H9 (cell line): Measurements from ENCODE around the gene TPGS2. TPM values are rescaled to one million over a fixed set of nuclear protein-coding genes. Genes with fewer than 3 reads are reported as not detected.

Source experiments
- DNase-seq: peaks from one replicate; pipeline ENCODE4 v3.0.0-alpha.2; 2017
- H2AFZ ChIP-seq: one replicate; pipeline ENCODE4 v1.6.1; 2013; ENCODE audit warnings: mild to moderate bottlenecking, low read length, control low read depth, moderate library complexity
- H2AK5ac ChIP-seq: 2 replicates; pipeline ENCODE4 v1.6.1; 2013; ENCODE audit warnings: low read length, control low read depth, mixed read lengths; ENCODE audit not compliant: insufficient read length
- H2BK120ac ChIP-seq: one replicate; pipeline ENCODE4 v1.6.1; 2013; ENCODE audit warnings: low read depth, mild to moderate bottlenecking, low read length, control low read depth, inconsistent platforms; ENCODE audit not compliant: poor library complexity, severe bottlenecking
- H2BK12ac ChIP-seq: 2 replicates; pipeline ENCODE4 v1.6.1; 2013; ENCODE audit warnings: low read length, control low read depth, mixed read lengths, low read depth; ENCODE audit not compliant: insufficient read length
- H2BK15ac ChIP-seq: 2 replicates; pipeline ENCODE4 v1.6.1; 2013; ENCODE audit warnings: low read depth, low read length, control low read depth
- H2BK20ac ChIP-seq: one replicate; pipeline ENCODE4 v1.6.1; 2013; ENCODE audit warnings: low read depth, mild to moderate bottlenecking, low read length, control low read depth, inconsistent platforms; ENCODE audit not compliant: poor library complexity, severe bottlenecking
- H2BK5ac ChIP-seq: 2 replicates; pipeline ENCODE4 v1.6.1; 2013; ENCODE audit warnings: low read length, control low read depth, mixed read lengths; ENCODE audit not compliant: insufficient read length
- H3K14ac ChIP-seq: 2 replicates; pipeline ENCODE4 v1.6.1; 2013; ENCODE audit warnings: low read length, control low read depth; ENCODE audit not compliant: insufficient read depth
- H3K18ac ChIP-seq: 2 replicates; pipeline ENCODE4 v1.6.1; 2013; ENCODE audit warnings: low read depth, mild to moderate bottlenecking, mixed read lengths, low read length, control low read depth; ENCODE audit not compliant: insufficient read length
- H3K23ac ChIP-seq: 2 replicates; pipeline ENCODE4 v1.6.1; 2013; ENCODE audit warnings: low read length, control low read depth, mixed read lengths, low read depth; ENCODE audit not compliant: insufficient read length
- H3K23me2 ChIP-seq: 2 replicates; pipeline ENCODE4 v1.6.1; 2013; ENCODE audit warnings: low read depth, mild to moderate bottlenecking, mixed read lengths, low read length, control low read depth; ENCODE audit not compliant: insufficient read length, poor library complexity, severe bottlenecking
- H3K27ac ChIP-seq: 2 replicates; pipeline ENCODE4 v1.5.1; 2013; ENCODE audit warnings: low read length, control low read depth, mixed read lengths, low read depth; ENCODE audit not compliant: insufficient read length
- H3K27me3 ChIP-seq: 2 replicates; pipeline ENCODE4 v1.6.1; 2013; ENCODE audit warnings: low read length, control low read depth, inconsistent platforms; ENCODE audit not compliant: insufficient read depth
- H3K4ac ChIP-seq: 2 replicates; pipeline ENCODE4 v1.6.1; 2013; ENCODE audit warnings: low read depth, mild to moderate bottlenecking, control low read depth, inconsistent platforms, low read length, moderate library complexity
- H3K4me1 ChIP-seq: 2 replicates; pipeline ENCODE4 v1.6.1; 2013; ENCODE audit warnings: low read length, control low read depth, inconsistent platforms; ENCODE audit not compliant: insufficient read depth
- H3K4me2 ChIP-seq: 2 replicates; pipeline ENCODE4 v1.6.1; 2013; ENCODE audit warnings: low read length, control low read depth, mixed read lengths; ENCODE audit not compliant: insufficient read length, insufficient read depth
- H3K56ac ChIP-seq: 2 replicates; pipeline ENCODE4 v1.6.1; 2013; ENCODE audit warnings: low read depth, mild to moderate bottlenecking, mixed read lengths, low read length, control low read depth; ENCODE audit not compliant: insufficient read length
- H3K79me1 ChIP-seq: 2 replicates; pipeline ENCODE4 v1.6.1; 2013; ENCODE audit warnings: low read depth, mild to moderate bottlenecking, moderate library complexity, low read length, control low read depth, inconsistent platforms; ENCODE audit not compliant: insufficient read depth, poor library complexity, severe bottlenecking
- H3K79me2 ChIP-seq: 2 replicates; pipeline ENCODE4 v1.6.1; 2013; ENCODE audit warnings: low read length, control low read depth, inconsistent platforms; ENCODE audit not compliant: insufficient read depth
- H3K9ac ChIP-seq: 2 replicates; pipeline ENCODE4 v1.6.1; 2013; ENCODE audit warnings: low read length, control low read depth, mixed read lengths; ENCODE audit not compliant: insufficient read length; ENCODE audit errors: extremely low read depth
- H3K9me3 ChIP-seq: one replicate; pipeline ENCODE4 v1.6.1; 2013; ENCODE audit warnings: low read depth, low read length, inconsistent platforms; ENCODE audit not compliant: control insufficient read depth
- H3T11ph ChIP-seq: one replicate; pipeline ENCODE4 v1.6.1; 2013; ENCODE audit warnings: mild to moderate bottlenecking, low read length, control low read depth, inconsistent platforms
- H4K20me1 ChIP-seq: one replicate; pipeline ENCODE4 v1.6.1; 2013; ENCODE audit not compliant: control insufficient read depth, insufficient read length, insufficient read depth
- H4K5ac ChIP-seq: 2 replicates; pipeline ENCODE4 v1.6.1; 2013; ENCODE audit warnings: low read depth, mild to moderate bottlenecking, mixed read lengths, low read length, control low read depth; ENCODE audit not compliant: insufficient read length
- H4K8ac ChIP-seq: replicated peaks from 2 replicates; pipeline ENCODE4 v1.6.1; 2013; ENCODE audit warnings: low read length, control low read depth, mixed read lengths, low read depth; ENCODE audit not compliant: insufficient read length
- H4K91ac ChIP-seq: 2 replicates; pipeline ENCODE4 v1.6.1; 2013; ENCODE audit warnings: low read depth, mild to moderate bottlenecking, moderate library complexity, mixed read lengths, low read length, control low read depth; ENCODE audit not compliant: insufficient read length
- H3K27ac Mint-ChIP-seq, 3 experiments: 2 replicates in 2 of 3; 3 replicates in 1 of 3; pipeline ENCODE4 v1.8.0; 2020 to 2021; ENCODE audit warnings: mixed read lengths in 3 of 3, mild to moderate bottlenecking in 1 of 3, moderate library complexity in 1 of 3
- H3K27me3 Mint-ChIP-seq: 2 replicates; pipeline ENCODE4 v1.8.0; 2021; ENCODE audit warnings: low read depth, mild to moderate bottlenecking, moderate library complexity, mixed read lengths
- H3K36me3 Mint-ChIP-seq, 3 experiments: 2 replicates in 2 of 3; 3 replicates in 1 of 3; pipeline ENCODE4 v1.8.0; 2020 to 2021; ENCODE audit warnings: low read depth in 3 of 3, mixed read lengths in 3 of 3; ENCODE audit not compliant: insufficient read depth in 1 of 3
- H3K4me1 Mint-ChIP-seq, 2 experiments: 2 replicates each; pipeline ENCODE4 v1.8.0; 2020; ENCODE audit warnings: mixed read lengths in 2 of 2
- H3K4me3 Mint-ChIP-seq, 2 experiments: 2 replicates in 1 of 2; 3 replicates in 1 of 2; pipeline ENCODE4 v1.8.0; 2020 to 2021; ENCODE audit warnings: mild to moderate bottlenecking in 2 of 2, mixed read lengths in 2 of 2, moderate library complexity in 1 of 2
- H3K9me3 Mint-ChIP-seq, 2 experiments: 2 replicates in 1 of 2; 3 replicates in 1 of 2; pipeline ENCODE4 v1.8.0; 2020; ENCODE audit warnings: mild to moderate bottlenecking in 2 of 2, mixed read lengths in 2 of 2, moderate library complexity in 1 of 2
- CTCF ChIP-seq: fragments of 200-600 bp; sonication (generic); conservative IDR thresholded peaks from 3 replicates; pipeline ENCODE4 v1.8.0; 2021; ENCODE audit warnings: antibody characterized with exemption, mild to moderate bottlenecking
- WGBS: extraction: QIAGEN DNeasy Blood & Tissue Kit; methylation state at CpG from one replicate; pipeline ENCODE4 v1.1.7; 2013; ENCODE audit warnings: missing lambda C conversion rate, low lambda C conversion rate, mixed read lengths; ENCODE audit not compliant: insufficient read length; ENCODE audit errors: extremely low coverage; 5-methylcytosine and 5-hydroxymethylcytosine counted together
- total RNA-seq: library from RNA; stranded (reverse); gene quantifications from 2 replicates; pipeline ENCODE4 v1.2.1, GENCODE V29; 2021

The TPGS2 gene
- total RNA-seq, 1 experiment from 2014 or later = 147 TPM

- no peak overlapping the region for H3K56ac ChIP-seq
- H2BK12ac ChIP-seq = no peak overlapping the region
- Mint-ChIP-seq H3K27ac (no peak overlapping the region), H3K36me3 (no peaks in the 10 kb centered on the region; a peak in 2 of 7 replicates), H3K27me3 (peaks cover 2% of the 10 kb centered on the region), H3K4me1 (peaks cover 2 to 3% of the 10 kb centered on the region in 2 experiments; a peak in 2 of 4 replicates), H3K9me3 (no peaks in the 10 kb centered on the region), H3K4me3 (no peak overlapping the region)
- H2BK120ac ChIP-seq = no peak overlapping the region
- no peaks in the 10 kb centered on the region for H4K20me1 ChIP-seq
- H3K4me2 ChIP-seq = no peak overlapping the region
- H2BK20ac ChIP-seq = no peak overlapping the region
- H3K27me3 ChIP-seq = no peaks in the 10 kb centered on the region
- no peak overlapping the region for H2BK15ac ChIP-seq
- no peak overlapping the region for H3K23ac ChIP-seq
- DNase-seq = no peak
- no peak for TF ChIP-seq CTCF
- H2AK5ac ChIP-seq = no peak overlapping the region
- no peak overlapping the region for H4K91ac ChIP-seq
- H3K14ac ChIP-seq = no peak overlapping the region
- no peaks in the 10 kb centered on the region for H3K23me2 ChIP-seq
- H2AFZ ChIP-seq = no peak overlapping the region
- no peak overlapping the region for H3T11ph ChIP-seq
- H3K79me1 ChIP-seq = no peaks in the 10 kb centered on the region
- H3K9me3 ChIP-seq = no peaks in the 10 kb centered on the region
- no CpG with 5 or more reads among the region's 5 CpGs for WGBS
- H3K4me1 ChIP-seq = no peaks in the 10 kb centered on the region
- H3K4ac ChIP-seq = no peak overlapping the region
- no peak overlapping the region for H3K9ac ChIP-seq
- H4K5ac ChIP-seq = no peak overlapping the region
- H2BK5ac ChIP-seq = no peak overlapping the region
- H4K8ac ChIP-seq = no peak overlapping the region
- no peak overlapping the region for H3K18ac ChIP-seq
- H3K27ac ChIP-seq = no peak overlapping the region
- H3K79me2 ChIP-seq = no peaks in the 10 kb centered on the region
These were observed 52.2 kb downstream of the TPGS2 start for GRCh38 chr18:36776650-36777049.
